ENCODE results near the gene IGF1R.

The IGF1R gene

DNA sequence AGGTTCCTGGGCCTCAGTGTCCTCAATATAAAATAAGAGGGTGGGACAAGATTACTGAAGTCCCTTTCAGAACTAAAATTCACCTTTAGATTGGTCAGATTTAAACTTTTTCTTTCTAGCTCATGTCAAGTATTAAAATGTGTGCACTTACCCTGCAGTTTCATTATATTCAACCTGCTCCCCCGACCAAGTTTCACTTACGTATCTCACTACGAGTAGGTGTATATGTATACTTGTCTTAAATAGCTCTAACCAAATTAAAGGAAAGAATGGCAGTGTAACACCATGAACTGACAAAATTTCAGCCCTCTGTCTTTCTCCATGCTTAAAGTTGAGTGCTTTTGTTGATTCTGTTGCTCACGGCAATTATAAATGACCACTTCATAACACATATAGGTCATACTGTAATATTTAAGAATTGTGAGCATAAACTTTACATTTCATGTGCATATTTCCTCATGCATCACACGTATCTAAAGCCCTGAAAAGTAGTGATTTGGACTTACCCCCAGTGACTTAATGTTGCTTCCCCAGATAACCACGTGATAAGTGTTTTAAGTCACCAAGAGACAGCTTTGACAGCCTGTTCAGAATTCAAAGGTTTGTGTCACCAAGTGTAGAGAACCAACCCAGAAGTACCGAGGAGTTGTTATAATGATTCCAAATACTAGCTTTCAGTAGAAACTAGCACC is 289.2 kb downstream of the IGF1R start:
- H3K36me3 ChIP-seq (replicated peaks; ENCODE audit: low read depth, low read length) = no peaks in the 10 kb centered on the region
- no peak overlapping the region for H3K9ac ChIP-seq (ENCODE audit: low read length)
- no peak overlapping the region for H2AFZ ChIP-seq (ENCODE audit: low read depth, low read length)
- H3K27me3 ChIP-seq (ENCODE audit: low read depth, low read length) = no peaks in the 10 kb centered on the region
- H3K27ac ChIP-seq (ENCODE audit: low read length) = no peak overlapping the region
- peaks cover 12% of the 10 kb centered on the region for H3K4me1 ChIP-seq (ENCODE audit: low read length)
- TF ChIP-seq, protein P1, sequence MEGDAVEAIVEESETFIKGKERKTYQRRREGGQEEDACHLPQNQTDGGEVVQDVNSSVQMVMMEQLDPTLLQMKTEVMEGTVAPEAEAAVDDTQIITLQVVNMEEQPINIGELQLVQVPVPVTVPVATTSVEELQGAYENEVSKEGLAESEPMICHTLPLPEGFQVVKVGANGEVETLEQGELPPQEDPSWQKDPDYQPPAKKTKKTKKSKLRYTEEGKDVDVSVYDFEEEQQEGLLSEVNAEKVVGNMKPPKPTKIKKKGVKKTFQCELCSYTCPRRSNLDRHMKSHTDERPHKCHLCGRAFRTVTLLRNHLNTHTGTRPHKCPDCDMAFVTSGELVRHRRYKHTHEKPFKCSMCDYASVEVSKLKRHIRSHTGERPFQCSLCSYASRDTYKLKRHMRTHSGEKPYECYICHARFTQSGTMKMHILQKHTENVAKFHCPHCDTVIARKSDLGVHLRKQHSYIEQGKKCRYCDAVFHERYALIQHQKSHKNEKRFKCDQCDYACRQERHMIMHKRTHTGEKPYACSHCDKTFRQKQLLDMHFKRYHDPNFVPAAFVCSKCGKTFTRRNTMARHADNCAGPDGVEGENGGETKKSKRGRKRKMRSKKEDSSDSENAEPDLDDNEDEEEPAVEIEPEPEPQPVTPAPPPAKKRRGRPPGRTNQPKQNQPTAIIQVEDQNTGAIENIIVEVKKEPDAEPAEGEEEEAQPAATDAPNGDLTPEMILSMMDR (IDR thresholded peaks at IDR 0.05; ENCODE audit: low read depth, low read length) = no peak
- TF ChIP-seq EZH2phosphoT487 (IDR thresholded peaks at IDR 0.05; ENCODE audit: low read depth) = no peak
- H3K79me2 ChIP-seq (ENCODE audit: low read length) = no peaks in the 10 kb centered on the region
- H3K4me2 ChIP-seq (ENCODE audit: low read length) = peak overlapping the region; percentile 26; the same call in 1 of the 2 replicates
- H3K4me3 ChIP-seq (ENCODE audit: low read length) = no peak overlapping the region
- H3K9me3 ChIP-seq (ENCODE audit: insufficient read depth, low read length) = no peaks in the 10 kb centered on the region
- H4K20me1 ChIP-seq (ENCODE audit: insufficient read depth, low read length) = no peaks in the 10 kb centered on the region

DNA sequence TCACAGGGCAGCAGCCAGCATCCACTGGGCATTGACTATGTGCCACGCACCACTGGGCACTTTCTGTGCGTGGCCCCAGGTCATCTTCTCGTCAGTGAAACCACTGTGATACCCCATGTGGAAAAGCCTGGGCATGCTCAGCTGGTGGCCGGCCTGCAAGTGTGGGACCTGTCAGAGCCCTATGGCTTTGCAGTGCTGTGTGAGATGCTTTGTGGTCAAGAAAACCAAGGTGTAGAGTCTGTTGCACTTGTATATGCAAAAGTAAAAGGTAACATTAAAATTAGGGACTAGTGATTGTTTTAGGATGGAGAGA is 289.7 kb downstream of the IGF1R start:
- Histone ChIP-seq H3K4me1 (ENCODE audit: low read length) (peaks cover 12% of the 10 kb centered on the region), H4K20me1 (ENCODE audit: insufficient read depth, low read length) (no peaks in the 10 kb centered on the region), H3K79me2 (ENCODE audit: low read length) (no peaks in the 10 kb centered on the region), H3K9ac (ENCODE audit: low read length) (no peak overlapping the region), H3K4me2 (ENCODE audit: low read length) (no peak overlapping the region), H2AFZ (ENCODE audit: low read depth, low read length) (no peak overlapping the region), H3K9me3 (ENCODE audit: insufficient read depth, low read length) (no peaks in the 10 kb centered on the region), H3K4me3 (ENCODE audit: low read length) (no peak overlapping the region), H3K36me3 (replicated peaks; ENCODE audit: low read depth, low read length) (no peaks in the 10 kb centered on the region), H3K27me3 (ENCODE audit: low read depth, low read length) (no peaks in the 10 kb centered on the region), H3K27ac (ENCODE audit: low read length) (no peak overlapping the region)
- TF ChIP-seq, protein P1 (IDR thresholded peaks at IDR 0.05; ENCODE audit: low read depth, low read length) = no peak
- TF ChIP-seq EZH2phosphoT487 (IDR thresholded peaks at IDR 0.05; ENCODE audit: low read depth) = no peak

DNA sequence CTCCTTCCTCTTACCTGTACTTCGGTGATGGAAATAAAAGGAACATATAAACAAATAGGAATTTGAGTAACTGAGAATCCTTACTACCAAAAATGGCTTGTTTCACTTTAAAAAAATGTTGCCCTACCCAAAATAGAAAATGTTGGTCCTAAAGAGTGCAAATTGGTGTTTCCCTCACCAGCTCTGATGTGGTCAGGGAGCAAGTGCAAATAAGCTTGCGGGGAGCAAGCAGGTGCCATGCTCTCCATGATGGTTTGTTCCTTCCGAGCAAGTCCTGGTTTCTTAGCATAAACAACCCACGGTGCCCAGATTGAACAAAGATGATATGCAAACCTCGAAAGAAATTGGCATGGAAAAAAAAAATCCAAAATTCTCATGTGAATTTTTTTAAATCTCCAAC is 290.5 kb downstream of the IGF1R start:
- Histone ChIP-seq H3K36me3 (replicated peaks; ENCODE audit: low read depth, low read length) (no peaks in the 10 kb centered on the region), H3K27me3 (ENCODE audit: low read depth, low read length) (no peaks in the 10 kb centered on the region), H3K4me2 (ENCODE audit: low read length) (no peak overlapping the region), H3K79me2 (ENCODE audit: low read length) (no peaks in the 10 kb centered on the region), H2AFZ (ENCODE audit: low read depth, low read length) (no peak overlapping the region), H3K9me3 (ENCODE audit: insufficient read depth, low read length) (no peaks in the 10 kb centered on the region), H3K4me1 (ENCODE audit: low read length) (peaks cover 12% of the 10 kb centered on the region), H3K9ac (ENCODE audit: low read length) (no peak overlapping the region), H4K20me1 (ENCODE audit: insufficient read depth, low read length) (no peaks in the 10 kb centered on the region), H3K4me3 (ENCODE audit: low read length) (no peak overlapping the region), H3K27ac (ENCODE audit: low read length) (no peak overlapping the region)
- TF ChIP-seq, protein P1 (IDR thresholded peaks at IDR 0.05; ENCODE audit: low read depth, low read length) = no peak
- no peak for TF ChIP-seq EZH2phosphoT487 (IDR thresholded peaks at IDR 0.05; ENCODE audit: low read depth)

DNA sequence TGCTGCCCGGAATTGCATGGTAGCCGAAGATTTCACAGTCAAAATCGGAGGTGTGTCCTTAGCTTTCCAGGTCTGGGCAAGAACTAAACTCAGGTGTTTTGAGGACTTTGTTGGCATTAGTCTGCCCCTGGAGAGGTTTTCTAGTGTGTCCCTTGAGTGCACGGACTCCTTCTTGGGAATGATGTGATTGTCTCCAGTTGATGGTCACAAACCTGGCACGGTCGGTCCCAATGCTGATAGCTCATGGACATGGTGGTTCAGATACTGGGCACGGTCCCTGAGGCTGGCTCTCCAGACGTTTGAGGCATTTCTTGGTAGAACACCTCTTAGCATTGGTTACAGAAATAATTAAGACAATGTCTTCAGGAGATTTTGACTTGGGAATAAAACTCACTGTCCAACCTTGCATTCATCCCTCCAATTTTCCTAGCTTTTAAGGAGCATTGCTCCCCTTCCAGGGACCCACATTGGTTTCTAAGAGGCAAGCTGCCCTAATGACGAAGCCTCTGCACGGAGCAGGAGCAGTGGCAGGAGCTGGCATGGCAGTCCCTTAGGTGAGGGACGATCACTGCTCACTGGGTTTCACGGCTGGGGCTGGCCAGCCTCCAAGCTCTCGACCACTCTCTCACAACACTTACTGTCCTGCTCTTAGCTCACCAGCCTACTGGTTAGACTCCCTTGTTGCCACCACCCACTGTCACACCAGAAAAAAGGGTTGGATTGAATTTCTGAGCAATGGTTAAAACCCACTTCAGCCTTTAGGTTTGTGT is 291.2 kb downstream of the IGF1R start:
- TF ChIP-seq, protein P1 (IDR thresholded peaks at IDR 0.05; ENCODE audit: low read depth, low read length) = no peak
- TF ChIP-seq EZH2phosphoT487 (IDR thresholded peaks at IDR 0.05; ENCODE audit: low read depth) = no peak
- no peaks in the 10 kb centered on the region for H3K9me3 ChIP-seq (ENCODE audit: insufficient read depth, low read length)
- H3K36me3 ChIP-seq (replicated peaks; ENCODE audit: low read depth, low read length) = no peaks in the 10 kb centered on the region
- H3K4me3 ChIP-seq (ENCODE audit: low read length) = no peak overlapping the region
- H2AFZ ChIP-seq (ENCODE audit: low read depth, low read length) = no peak overlapping the region
- no peaks in the 10 kb centered on the region for H4K20me1 ChIP-seq (ENCODE audit: insufficient read depth, low read length)
- H3K27ac ChIP-seq (ENCODE audit: low read length) = no peak overlapping the region
- no peak overlapping the region for H3K4me2 ChIP-seq (ENCODE audit: low read length)
- no peak overlapping the region for H3K9ac ChIP-seq (ENCODE audit: low read length)
- peaks cover 12% of the 10 kb centered on the region for H3K4me1 ChIP-seq (ENCODE audit: low read length)
- no peaks in the 10 kb centered on the region for H3K27me3 ChIP-seq (ENCODE audit: low read depth, low read length)
- no peaks in the 10 kb centered on the region for H3K79me2 ChIP-seq (ENCODE audit: low read length)
